Head of caudate nucleus (tissue), 42 donors: ENCODE data around the gene TPTE2.
"Not testable (repeated sequence)": the region's sequence is repeated elsewhere in the genome, so short reads cannot be mapped to it uniquely, and the experiment has no call there.

Experiments
- DNase-seq, 42 donors: peaks; one replicate each; pipeline versions ENCODE4 v3.0.0 to v3.0.0-alpha.2; 2020 to 2021; ENCODE audit warnings: mixed read lengths in 7 of 42
- intact Hi-C: fragments of 100-400 bp; cut with DNase I; formaldehyde crosslinking; loops from one replicate; pipeline ENCODE4 v1.15.0; 2022

The TPTE2 gene

DNA sequence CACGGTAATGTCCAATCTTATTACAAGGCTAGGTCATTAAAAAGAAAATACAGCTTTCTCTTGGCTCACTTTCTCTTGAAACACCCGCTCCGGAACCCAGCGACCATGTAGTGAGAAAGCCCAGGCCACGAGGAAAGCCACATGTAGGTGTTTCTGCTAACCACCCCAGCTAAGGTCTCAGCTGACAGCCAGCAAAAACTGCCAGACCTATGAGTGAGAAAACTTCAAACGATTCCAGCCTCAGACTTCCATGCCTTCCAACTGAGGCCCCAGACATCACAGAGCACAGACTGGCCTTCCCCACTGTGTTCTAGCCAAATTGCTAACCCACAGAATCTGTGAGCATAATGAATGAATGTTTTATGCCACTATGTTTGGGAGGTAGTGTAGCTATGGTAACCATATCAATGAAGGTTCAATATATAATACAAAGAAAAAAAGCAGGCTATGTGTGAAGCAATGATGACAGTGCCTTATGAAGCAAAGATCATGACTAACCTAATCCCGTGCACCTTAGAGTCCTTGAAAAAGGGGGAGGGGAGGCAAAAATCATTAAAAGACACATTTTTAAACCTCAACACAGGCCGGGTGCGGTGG is 11.9 kb upstream of the TPTE2 start:
- intact Hi-C loops: no loop called here
- no peak for DNase-seq

DNA sequence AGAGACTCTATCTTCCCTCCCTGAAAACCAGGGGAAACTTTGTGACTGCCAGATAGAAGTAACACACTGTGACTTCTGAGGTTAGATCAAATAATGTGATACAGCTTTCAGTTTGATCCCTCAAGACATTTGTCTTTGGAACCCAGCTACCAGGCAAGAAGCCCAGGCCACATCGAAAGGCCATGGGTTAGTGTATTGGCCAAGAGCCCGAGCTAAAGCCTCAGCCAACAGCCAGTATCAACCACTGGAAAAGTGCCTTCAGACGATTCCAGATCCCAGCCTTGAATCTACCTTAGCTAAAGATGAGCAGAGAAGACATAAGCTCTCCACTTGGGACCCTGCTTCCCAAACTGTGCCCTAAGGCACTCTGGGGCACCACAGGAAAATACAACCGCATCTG is 10.9 kb upstream of the TPTE2 start:
- intact Hi-C loops: no loop called here
- DNase-seq: no peak

DNA sequence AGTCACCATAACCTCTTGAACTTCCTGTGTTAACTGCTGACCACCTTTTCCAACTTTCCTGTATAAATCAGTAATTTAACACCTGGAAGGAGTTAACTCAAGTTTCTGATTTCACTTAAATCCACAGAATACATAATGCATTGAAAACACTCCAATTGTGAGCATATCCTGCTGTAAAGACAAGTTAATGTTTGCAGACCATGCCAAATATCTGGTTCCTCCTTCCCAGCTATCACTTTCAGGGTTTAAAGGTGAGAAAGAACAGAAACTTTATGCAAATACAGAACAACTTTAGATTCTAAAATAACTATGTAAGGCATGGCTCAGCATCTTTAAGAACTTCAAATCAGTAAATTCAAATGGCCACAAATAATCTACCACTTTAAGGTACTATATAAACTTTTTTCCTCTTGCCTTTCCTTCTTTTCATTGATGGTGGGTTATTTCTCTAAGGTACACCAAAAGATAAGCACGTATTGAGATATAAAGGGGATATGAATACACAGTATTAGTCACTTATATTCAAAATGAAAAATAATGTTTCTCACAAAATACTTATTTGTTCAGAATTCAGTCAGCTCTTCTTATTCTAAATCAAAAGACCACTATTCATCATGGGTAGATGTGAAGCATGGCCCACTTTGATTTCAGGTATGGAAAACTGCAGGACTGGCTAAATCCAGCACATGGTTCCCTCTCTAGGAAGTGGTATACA is 6.6 kb upstream of the TPTE2 start:
- intact Hi-C loops: no loop called here
- DNase-seq: no peak

DNA sequence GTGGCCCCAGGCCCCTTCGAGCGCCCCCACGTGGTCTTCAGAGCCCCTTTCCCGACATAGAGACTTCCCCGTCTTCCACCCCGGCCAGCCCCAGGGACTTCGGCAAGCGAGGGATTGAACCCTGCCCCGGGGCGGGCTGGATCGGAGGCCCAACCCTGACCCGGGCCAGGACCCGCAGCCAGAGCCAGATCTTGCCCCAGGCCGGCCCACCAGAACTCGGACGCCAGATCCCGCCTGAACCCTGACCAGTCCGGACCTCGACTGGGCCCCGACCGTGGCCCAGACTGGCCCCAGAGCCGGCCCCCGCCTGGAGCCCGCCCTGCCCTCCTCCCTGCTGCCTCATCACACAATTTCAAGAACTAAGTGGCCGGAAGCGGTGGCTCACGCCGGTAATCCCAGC is 253 bp upstream of the TPTE2 start:
- DNase-seq: no peak
- intact Hi-C loops: no loop called here

DNA sequence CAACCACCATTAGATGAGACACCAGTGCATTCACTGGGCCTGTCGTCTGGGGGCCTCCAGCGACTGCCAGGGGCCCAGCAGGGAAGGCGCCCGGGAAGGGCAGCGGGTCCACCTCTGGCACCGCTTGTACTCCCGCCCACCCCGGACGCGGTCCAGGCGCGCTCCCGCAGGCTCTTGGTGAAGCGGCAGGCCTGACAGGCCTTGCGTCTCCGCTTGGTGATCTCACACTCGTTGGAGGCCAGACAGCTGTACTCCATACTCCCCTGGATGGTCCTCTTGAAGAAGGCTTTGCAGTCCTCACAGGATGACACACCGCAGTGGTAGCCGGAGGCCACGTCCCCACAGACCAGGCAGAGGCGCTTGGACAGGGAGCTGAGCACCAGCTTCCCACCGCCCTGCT is 660 bp downstream of the TPTE2 start:
- intact Hi-C loops, DNase-seq: not testable (repeated sequence)

DNA sequence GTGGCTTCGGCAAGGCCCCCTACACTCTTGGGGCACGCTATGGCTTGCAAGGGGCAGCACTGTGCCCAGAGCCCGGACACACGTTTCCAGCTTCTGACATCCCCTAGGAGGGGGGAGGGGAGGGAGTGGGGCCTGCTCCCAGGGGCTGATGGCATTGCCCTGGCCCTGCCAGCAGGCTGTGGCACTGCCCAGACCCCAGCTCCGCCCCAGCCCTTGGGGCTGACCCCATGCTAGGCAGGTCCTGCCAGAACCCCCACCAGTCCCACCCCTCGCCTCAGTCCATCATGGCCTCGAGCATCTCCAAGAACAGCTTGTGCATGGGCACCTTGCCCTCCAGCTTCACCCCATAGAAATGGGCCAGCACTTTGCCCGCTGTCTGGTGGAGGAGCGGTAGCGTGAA is 1.6 kb downstream of the TPTE2 start:
- intact Hi-C loops, DNase-seq: not testable (repeated sequence)

DNA sequence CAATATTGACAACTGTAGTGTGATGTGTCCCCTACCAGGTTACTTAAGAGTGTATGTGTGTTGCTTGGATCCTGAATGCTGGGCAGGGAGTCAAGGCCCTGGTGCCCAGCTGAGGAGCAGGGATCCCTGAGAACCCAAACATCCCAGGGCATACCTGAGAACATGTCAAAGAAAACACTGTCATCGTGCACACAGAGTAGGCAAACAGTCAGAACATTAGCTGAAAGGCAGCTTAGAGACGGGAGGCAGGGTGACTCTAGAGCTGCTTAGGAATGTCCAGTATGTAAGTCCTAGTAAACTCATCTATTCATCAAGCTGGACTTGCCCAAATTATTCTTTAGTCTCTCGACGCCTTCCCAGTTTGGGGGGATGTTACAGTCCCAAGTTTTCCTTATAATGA is 4.0 kb downstream of the TPTE2 start:
- intact Hi-C loops, DNase-seq: not testable (repeated sequence)

DNA sequence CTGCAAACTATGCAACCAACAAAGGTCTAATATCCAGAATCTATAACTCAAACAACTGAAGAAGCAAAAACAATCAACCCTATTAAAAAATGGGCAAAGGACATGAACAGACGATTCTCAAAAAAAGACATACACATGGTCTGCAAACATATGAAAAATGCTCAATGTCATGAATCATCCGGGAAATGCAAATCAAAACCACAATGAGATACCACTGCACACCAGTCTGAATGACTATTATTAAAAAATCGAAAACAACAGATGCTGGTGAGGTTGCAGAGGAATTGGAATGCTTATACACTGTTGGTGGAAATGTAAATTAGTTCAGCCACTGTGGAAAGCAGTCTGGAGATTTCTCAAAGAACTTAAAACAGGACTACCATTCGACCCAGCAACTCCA is 12.1 kb downstream of the TPTE2 start:
- DNase-seq, intact Hi-C loops: not testable (repeated sequence)

DNA sequence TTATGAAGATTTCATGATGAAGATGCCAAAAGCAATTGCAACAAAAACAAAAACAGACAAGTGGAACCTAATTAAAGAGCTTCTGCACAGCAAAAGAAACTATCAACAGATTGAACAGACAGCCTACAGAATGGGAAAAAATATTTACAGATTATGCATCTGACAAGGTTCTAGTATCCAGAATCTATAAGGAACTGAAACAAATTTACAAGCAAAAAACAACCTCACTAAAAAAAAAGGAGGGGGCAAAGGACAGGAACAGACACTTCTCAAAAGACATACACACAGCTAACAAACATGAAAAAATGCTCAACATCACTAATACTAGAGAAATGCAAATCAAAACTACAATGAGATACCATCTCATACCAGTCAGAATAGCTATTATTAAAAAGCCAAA is 35.7 kb downstream of the TPTE2 start:
- DNase-seq, intact Hi-C loops: not testable (repeated sequence)

DNA sequence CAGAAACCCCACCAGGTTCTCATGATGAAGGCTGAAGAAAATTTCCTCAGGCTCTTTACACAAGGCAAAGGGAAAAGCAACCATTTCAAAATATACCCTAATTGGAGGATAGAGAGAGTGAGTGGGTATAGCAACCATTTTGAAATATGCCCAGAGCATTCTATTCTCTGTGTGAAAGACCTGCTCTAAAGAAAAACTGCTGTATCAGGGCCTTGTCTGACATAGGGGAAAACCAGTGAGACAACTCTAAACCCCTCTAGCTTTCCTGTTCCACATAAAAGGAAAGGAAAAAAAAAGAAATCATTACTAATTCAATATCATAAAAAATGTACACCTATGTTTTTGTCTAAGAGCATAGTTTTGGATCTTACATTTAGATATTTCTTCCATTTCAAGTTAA is 42.3 kb downstream of the TPTE2 start:
- DNase-seq: no peak
- intact Hi-C loops: no loop called here

DNA sequence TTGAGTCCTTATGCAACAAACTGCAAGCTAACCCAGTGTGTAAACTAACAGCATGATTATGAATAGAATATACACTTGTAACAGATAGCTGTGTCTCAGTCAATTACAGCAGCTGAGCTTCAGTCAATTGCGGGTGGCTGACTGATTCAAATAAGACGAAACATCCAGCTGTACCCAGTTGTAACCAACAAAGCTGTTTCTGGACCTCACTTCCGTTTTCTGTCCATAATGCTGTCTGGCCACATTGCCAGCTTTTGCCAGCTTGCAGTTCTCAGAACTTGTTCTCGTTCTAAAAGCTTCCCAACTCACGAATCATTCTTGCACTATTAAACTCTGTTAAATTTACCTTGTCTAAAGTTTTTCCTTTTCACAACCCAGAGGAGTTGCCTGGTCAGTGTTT is 53.7 kb downstream of the TPTE2 start:
- DNase-seq: peak in 2 of 42 donors; percentile 4 to 5

DNA sequence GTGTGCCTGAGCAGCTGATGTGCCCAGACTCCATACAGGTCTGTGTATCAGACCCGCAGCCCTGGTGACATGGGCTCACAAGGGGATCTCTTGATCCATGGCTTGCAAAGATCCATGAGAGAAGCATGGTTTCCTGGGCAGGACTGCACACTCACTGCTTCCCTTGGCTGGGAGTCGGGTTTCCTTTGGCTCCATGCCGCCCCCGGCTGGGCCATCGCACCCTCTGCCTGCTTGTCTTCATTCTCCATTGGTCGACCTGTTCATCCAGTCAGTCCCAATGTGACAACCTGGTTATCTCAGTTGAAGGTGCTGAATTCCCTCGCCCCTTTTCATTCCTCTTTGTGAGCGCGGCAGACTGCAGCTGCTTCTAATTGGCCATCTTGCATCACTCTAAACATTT is 101.2 kb downstream of the TPTE2 start:
- DNase-seq, intact Hi-C loops: not testable (repeated sequence)

More for the DNA sequence above, 53.7 kb downstream of the TPTE2 start:
- intact Hi-C loops: not testable (repeated sequence)

DNA sequence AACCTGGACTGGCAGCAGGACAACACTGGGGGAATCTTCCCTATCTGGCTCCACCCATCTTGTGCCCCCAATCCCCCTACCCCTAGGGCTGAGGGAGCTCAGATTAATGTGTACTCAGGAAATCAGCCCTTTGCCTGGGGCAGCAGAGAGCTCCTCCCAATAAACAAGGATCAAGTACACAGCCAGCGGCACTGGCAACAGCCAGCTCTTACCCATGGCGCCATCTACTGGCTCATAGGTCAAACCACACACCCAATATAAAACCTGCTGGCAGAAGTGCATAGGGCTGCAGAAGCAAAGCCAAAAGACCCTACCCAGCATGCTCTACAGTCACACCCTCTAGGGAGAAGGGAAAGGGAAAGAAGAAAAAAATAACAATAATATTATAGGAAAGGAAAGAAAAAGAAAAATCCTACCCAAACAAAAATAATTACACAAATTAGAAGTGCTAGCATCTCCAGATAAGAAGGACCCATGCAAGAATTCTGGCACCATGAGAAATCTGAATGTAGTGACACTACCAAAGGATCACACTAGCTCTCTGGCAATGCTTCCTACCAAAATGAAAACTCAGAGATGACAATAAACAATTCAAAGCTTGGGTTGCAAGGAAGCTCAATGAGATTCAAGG is 122.2 kb downstream of the TPTE2 start:
- DNase-seq: peak in 40 of 42 donors; percentile 3 to 64 (median 40)

DNA sequence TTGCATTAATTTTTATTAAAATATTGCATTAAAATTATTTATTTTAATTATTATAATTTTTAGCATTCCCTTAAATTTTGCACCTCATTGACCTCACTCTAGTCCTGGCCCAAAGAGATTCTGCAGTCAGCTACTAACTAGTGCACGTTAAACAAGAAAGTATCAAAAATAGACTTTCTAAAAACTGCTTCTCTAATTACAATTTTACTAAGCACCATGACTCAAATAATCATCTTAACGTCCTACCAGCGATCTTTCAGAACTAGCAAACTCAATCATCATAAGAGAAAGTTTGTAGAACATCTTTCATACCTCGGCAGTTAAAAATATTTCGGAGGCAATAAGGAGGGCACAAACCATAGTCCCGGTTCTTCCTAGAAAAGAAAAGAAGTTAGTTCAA is 123.6 kb downstream of the TPTE2 start:
- DNase-seq, intact Hi-C loops: not testable (repeated sequence)

More for the DNA sequence above, 122.2 kb downstream of the TPTE2 start:
- intact Hi-C loops: not testable (repeated sequence)

DNA sequence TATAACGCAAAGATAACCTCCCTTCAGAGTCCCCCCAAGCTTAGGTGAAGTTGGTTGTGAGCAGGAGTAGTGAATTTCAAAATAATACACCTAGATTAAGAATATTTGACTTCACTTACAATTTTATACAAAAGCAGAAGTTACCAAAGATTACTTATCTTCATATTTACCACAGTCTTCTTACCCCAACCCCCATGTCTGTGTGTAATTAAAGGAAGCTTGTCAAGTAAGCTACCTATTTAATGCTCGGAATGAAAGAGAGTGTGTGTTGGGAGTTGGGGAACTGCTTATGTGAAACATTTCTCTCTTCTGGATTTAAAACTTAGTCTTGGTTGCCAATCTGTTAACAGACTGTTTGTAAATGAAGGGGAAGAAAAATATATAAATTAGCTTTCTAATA is 139.1 kb downstream of the TPTE2 start:
- DNase-seq, intact Hi-C loops: not testable (repeated sequence)

DNA sequence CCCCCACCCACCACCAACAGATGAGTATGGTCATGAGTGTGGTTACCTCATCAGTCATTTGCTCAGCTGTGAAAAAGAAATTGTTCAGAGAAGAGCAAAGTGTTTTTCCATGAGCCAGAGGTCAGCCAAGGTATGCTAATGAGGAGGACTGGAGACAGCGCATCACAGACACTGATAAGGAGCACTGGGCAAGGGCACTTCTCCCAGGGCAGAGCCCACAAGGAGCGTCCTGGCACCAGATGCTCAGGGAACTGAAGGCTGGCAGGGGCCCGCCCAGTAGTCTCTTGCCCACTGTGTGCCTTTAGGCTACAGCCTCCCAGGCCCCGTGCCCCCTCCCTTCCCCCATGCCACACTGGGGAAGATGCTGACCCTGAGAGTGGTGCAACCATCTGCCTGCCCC is 148.8 kb downstream of the TPTE2 start:
- DNase-seq, intact Hi-C loops: not testable (repeated sequence)

DNA sequence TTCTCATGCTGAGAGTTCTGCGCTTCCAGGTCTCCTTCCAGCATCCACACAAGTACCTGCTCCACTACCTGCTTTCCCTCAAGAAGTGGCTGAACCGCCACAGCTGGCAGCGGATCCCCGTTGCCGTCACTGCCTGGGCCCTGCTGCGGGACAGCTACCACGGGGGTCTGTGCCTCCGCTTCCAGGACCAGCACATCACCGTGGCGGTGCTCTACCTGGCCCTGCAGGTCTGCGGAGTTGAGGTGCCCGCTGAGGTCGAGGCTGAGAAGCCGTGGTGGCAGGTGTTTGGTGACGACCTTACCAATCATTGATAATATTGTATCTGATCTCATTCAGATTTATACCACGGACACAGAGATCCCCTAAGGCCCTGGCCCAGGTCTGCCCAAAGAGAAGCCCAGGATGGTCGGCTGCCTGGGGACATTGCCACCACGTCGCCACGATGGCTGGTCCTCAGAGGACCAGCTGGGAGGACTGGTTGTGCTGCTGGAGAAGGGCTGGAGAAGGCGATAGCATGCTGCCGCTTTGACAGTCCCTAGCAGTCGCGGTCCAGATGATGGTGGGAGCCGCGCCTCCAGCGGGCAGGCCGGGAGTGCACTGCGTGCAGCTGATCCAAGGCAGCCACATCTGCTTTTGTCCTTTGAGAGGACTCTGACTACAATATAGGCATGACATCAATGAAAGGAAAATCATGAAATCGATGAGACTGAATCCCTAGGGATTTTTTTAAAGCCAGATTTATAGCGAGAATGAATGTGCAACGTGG is 178.4 kb downstream of the TPTE2 start:
- intact Hi-C loops, DNase-seq: not testable (repeated sequence)

DNA sequence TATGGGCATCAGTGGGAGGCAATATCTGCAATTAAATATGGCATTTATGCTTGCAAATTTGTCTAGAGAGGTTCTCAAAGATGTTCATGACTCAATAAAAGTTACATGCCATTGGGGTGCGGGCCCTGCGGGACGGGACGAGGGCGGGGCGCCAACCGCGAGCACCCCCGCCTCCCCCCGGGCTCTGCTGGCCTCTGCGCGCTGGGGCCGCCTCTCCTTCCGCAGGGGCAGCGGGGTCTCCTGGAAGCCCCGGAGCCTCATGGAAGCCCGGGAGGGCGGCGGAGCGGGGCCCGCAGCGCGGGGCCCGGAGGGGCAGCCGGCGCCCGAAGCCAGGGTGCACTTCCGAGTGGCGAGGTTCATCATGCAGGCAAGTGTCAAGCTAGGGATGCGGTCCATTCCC is 179.2 kb downstream of the TPTE2 start:
- no peak for DNase-seq
- intact Hi-C loops: no loop called here
